H9 (cell line): Measurements from ENCODE around the gene TFF2. TPM values are rescaled to one million over a fixed set of nuclear protein-coding genes. Genes with fewer than 3 reads are reported as not detected.

Experiments used
- DNase-seq: peaks from one replicate; pipeline ENCODE4 v3.0.0-alpha.2; 2017
- H2AFZ ChIP-seq: one replicate; pipeline ENCODE4 v1.6.1; 2013; ENCODE audit warnings: mild to moderate bottlenecking, low read length, control low read depth, moderate library complexity
- H2AK5ac ChIP-seq: 2 replicates; pipeline ENCODE4 v1.6.1; 2013; ENCODE audit warnings: low read length, control low read depth, mixed read lengths; ENCODE audit not compliant: insufficient read length
- H2BK120ac ChIP-seq: one replicate; pipeline ENCODE4 v1.6.1; 2013; ENCODE audit warnings: low read depth, mild to moderate bottlenecking, low read length, control low read depth, inconsistent platforms; ENCODE audit not compliant: poor library complexity, severe bottlenecking
- H2BK12ac ChIP-seq: 2 replicates; pipeline ENCODE4 v1.6.1; 2013; ENCODE audit warnings: low read length, control low read depth, mixed read lengths, low read depth; ENCODE audit not compliant: insufficient read length
- H2BK15ac ChIP-seq: 2 replicates; pipeline ENCODE4 v1.6.1; 2013; ENCODE audit warnings: low read depth, low read length, control low read depth
- H2BK20ac ChIP-seq: one replicate; pipeline ENCODE4 v1.6.1; 2013; ENCODE audit warnings: low read depth, mild to moderate bottlenecking, low read length, control low read depth, inconsistent platforms; ENCODE audit not compliant: poor library complexity, severe bottlenecking
- H2BK5ac ChIP-seq: 2 replicates; pipeline ENCODE4 v1.6.1; 2013; ENCODE audit warnings: low read length, control low read depth, mixed read lengths; ENCODE audit not compliant: insufficient read length
- H3K14ac ChIP-seq: 2 replicates; pipeline ENCODE4 v1.6.1; 2013; ENCODE audit warnings: low read length, control low read depth; ENCODE audit not compliant: insufficient read depth
- H3K18ac ChIP-seq: 2 replicates; pipeline ENCODE4 v1.6.1; 2013; ENCODE audit warnings: low read depth, mild to moderate bottlenecking, mixed read lengths, low read length, control low read depth; ENCODE audit not compliant: insufficient read length
- H3K23ac ChIP-seq: 2 replicates; pipeline ENCODE4 v1.6.1; 2013; ENCODE audit warnings: low read length, control low read depth, mixed read lengths, low read depth; ENCODE audit not compliant: insufficient read length
- H3K23me2 ChIP-seq: 2 replicates; pipeline ENCODE4 v1.6.1; 2013; ENCODE audit warnings: low read depth, mild to moderate bottlenecking, mixed read lengths, low read length, control low read depth; ENCODE audit not compliant: insufficient read length, poor library complexity, severe bottlenecking
- H3K27ac ChIP-seq: 2 replicates; pipeline ENCODE4 v1.5.1; 2013; ENCODE audit warnings: low read length, control low read depth, mixed read lengths, low read depth; ENCODE audit not compliant: insufficient read length
- H3K27me3 ChIP-seq: 2 replicates; pipeline ENCODE4 v1.6.1; 2013; ENCODE audit warnings: low read length, control low read depth, inconsistent platforms; ENCODE audit not compliant: insufficient read depth
- H3K4ac ChIP-seq: 2 replicates; pipeline ENCODE4 v1.6.1; 2013; ENCODE audit warnings: low read depth, mild to moderate bottlenecking, control low read depth, inconsistent platforms, low read length, moderate library complexity
- H3K4me1 ChIP-seq: 2 replicates; pipeline ENCODE4 v1.6.1; 2013; ENCODE audit warnings: low read length, control low read depth, inconsistent platforms; ENCODE audit not compliant: insufficient read depth
- H3K4me2 ChIP-seq: 2 replicates; pipeline ENCODE4 v1.6.1; 2013; ENCODE audit warnings: low read length, control low read depth, mixed read lengths; ENCODE audit not compliant: insufficient read length, insufficient read depth
- H3K56ac ChIP-seq: 2 replicates; pipeline ENCODE4 v1.6.1; 2013; ENCODE audit warnings: low read depth, mild to moderate bottlenecking, mixed read lengths, low read length, control low read depth; ENCODE audit not compliant: insufficient read length
- H3K79me1 ChIP-seq: 2 replicates; pipeline ENCODE4 v1.6.1; 2013; ENCODE audit warnings: low read depth, mild to moderate bottlenecking, moderate library complexity, low read length, control low read depth, inconsistent platforms; ENCODE audit not compliant: insufficient read depth, poor library complexity, severe bottlenecking
- H3K79me2 ChIP-seq: 2 replicates; pipeline ENCODE4 v1.6.1; 2013; ENCODE audit warnings: low read length, control low read depth, inconsistent platforms; ENCODE audit not compliant: insufficient read depth
- H3K9ac ChIP-seq: 2 replicates; pipeline ENCODE4 v1.6.1; 2013; ENCODE audit warnings: low read length, control low read depth, mixed read lengths; ENCODE audit not compliant: insufficient read length; ENCODE audit errors: extremely low read depth
- H3K9me3 ChIP-seq: one replicate; pipeline ENCODE4 v1.6.1; 2013; ENCODE audit warnings: low read depth, low read length, inconsistent platforms; ENCODE audit not compliant: control insufficient read depth
- H3T11ph ChIP-seq: one replicate; pipeline ENCODE4 v1.6.1; 2013; ENCODE audit warnings: mild to moderate bottlenecking, low read length, control low read depth, inconsistent platforms
- H4K20me1 ChIP-seq: one replicate; pipeline ENCODE4 v1.6.1; 2013; ENCODE audit not compliant: control insufficient read depth, insufficient read length, insufficient read depth
- H4K5ac ChIP-seq: 2 replicates; pipeline ENCODE4 v1.6.1; 2013; ENCODE audit warnings: low read depth, mild to moderate bottlenecking, mixed read lengths, low read length, control low read depth; ENCODE audit not compliant: insufficient read length
- H4K8ac ChIP-seq: replicated peaks from 2 replicates; pipeline ENCODE4 v1.6.1; 2013; ENCODE audit warnings: low read length, control low read depth, mixed read lengths, low read depth; ENCODE audit not compliant: insufficient read length
- H4K91ac ChIP-seq: 2 replicates; pipeline ENCODE4 v1.6.1; 2013; ENCODE audit warnings: low read depth, mild to moderate bottlenecking, moderate library complexity, mixed read lengths, low read length, control low read depth; ENCODE audit not compliant: insufficient read length
- H3K27ac Mint-ChIP-seq, 3 experiments: 2 replicates in 2 of 3; 3 replicates in 1 of 3; pipeline ENCODE4 v1.8.0; 2020 to 2021; ENCODE audit warnings: mixed read lengths in 3 of 3, mild to moderate bottlenecking in 1 of 3, moderate library complexity in 1 of 3
- H3K27me3 Mint-ChIP-seq: 2 replicates; pipeline ENCODE4 v1.8.0; 2021; ENCODE audit warnings: low read depth, mild to moderate bottlenecking, moderate library complexity, mixed read lengths
- H3K36me3 Mint-ChIP-seq, 3 experiments: 2 replicates in 2 of 3; 3 replicates in 1 of 3; pipeline ENCODE4 v1.8.0; 2020 to 2021; ENCODE audit warnings: low read depth in 3 of 3, mixed read lengths in 3 of 3; ENCODE audit not compliant: insufficient read depth in 1 of 3
- H3K4me1 Mint-ChIP-seq, 2 experiments: 2 replicates each; pipeline ENCODE4 v1.8.0; 2020; ENCODE audit warnings: mixed read lengths in 2 of 2
- H3K4me3 Mint-ChIP-seq, 2 experiments: 2 replicates in 1 of 2; 3 replicates in 1 of 2; pipeline ENCODE4 v1.8.0; 2020 to 2021; ENCODE audit warnings: mild to moderate bottlenecking in 2 of 2, mixed read lengths in 2 of 2, moderate library complexity in 1 of 2
- H3K9me3 Mint-ChIP-seq, 2 experiments: 2 replicates in 1 of 2; 3 replicates in 1 of 2; pipeline ENCODE4 v1.8.0; 2020; ENCODE audit warnings: mild to moderate bottlenecking in 2 of 2, mixed read lengths in 2 of 2, moderate library complexity in 1 of 2
- WGBS: extraction: QIAGEN DNeasy Blood & Tissue Kit; methylation state at CpG from one replicate; pipeline ENCODE4 v1.1.7; 2013; ENCODE audit warnings: missing lambda C conversion rate, low lambda C conversion rate, mixed read lengths; ENCODE audit not compliant: insufficient read length; ENCODE audit errors: extremely low coverage; 5-methylcytosine and 5-hydroxymethylcytosine counted together
- total RNA-seq: library from RNA; stranded (reverse); gene quantifications from 2 replicates; pipeline ENCODE4 v1.2.1, GENCODE V29; 2021
- TF ChIP-seq, protein P1 (sequence below): fragments of 200-600 bp; sonication (generic); conservative IDR thresholded peaks from 3 replicates; pipeline ENCODE4 v1.8.0; 2021; ENCODE audit warnings: antibody characterized with exemption, mild to moderate bottlenecking

TFF2 gene
- total RNA-seq, 1 experiment from 2014 or later = not detected

DNA sequence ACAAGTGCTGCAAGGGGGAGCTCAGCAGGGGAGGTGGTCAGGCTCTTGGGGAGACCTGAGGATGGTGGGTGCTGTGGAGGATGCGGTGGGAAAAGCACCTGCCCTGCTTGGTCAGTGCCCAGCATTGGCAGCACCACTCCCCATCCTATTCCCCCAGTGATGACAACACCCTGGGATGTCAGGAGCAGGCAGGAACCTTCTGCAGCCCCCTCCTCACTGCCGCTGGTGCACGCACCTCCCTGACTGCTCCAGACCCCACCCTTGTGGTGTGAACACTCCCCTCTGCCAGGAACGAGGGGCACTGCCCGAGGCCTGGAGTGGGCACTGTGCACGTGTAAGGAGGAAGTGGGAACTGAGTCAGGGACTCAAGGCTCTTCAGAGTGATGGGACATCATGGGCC lies 32.5 kb upstream of the TFF2 start:
- no peaks in the 10 kb centered on the region for H3K79me1 ChIP-seq
- peaks cover 2% of the 10 kb centered on the region for H4K20me1 ChIP-seq
- no peak overlapping the region for H4K5ac ChIP-seq
- TF ChIP-seq, protein P1, sequence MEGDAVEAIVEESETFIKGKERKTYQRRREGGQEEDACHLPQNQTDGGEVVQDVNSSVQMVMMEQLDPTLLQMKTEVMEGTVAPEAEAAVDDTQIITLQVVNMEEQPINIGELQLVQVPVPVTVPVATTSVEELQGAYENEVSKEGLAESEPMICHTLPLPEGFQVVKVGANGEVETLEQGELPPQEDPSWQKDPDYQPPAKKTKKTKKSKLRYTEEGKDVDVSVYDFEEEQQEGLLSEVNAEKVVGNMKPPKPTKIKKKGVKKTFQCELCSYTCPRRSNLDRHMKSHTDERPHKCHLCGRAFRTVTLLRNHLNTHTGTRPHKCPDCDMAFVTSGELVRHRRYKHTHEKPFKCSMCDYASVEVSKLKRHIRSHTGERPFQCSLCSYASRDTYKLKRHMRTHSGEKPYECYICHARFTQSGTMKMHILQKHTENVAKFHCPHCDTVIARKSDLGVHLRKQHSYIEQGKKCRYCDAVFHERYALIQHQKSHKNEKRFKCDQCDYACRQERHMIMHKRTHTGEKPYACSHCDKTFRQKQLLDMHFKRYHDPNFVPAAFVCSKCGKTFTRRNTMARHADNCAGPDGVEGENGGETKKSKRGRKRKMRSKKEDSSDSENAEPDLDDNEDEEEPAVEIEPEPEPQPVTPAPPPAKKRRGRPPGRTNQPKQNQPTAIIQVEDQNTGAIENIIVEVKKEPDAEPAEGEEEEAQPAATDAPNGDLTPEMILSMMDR = no peak
- H2BK20ac ChIP-seq = no peak overlapping the region
- H2AFZ ChIP-seq = no peak overlapping the region
- no peak overlapping the region for H4K91ac ChIP-seq
- H3K18ac ChIP-seq = no peak overlapping the region
- peaks cover 11% of the 10 kb centered on the region for H3K27me3 Mint-ChIP-seq
- no peak overlapping the region for H3K4ac ChIP-seq
- no peak overlapping the region for H2BK120ac ChIP-seq
- H3K4me3 Mint-ChIP-seq = no peak overlapping the region
- no peaks in the 10 kb centered on the region for H3K27me3 ChIP-seq
- no peak overlapping the region for H3K4me2 ChIP-seq
- H3T11ph ChIP-seq = no peak overlapping the region
- H4K8ac ChIP-seq = no peak overlapping the region
- H3K23ac ChIP-seq = no peak overlapping the region
- no peaks in the 10 kb centered on the region for H3K23me2 ChIP-seq
- WGBS = no CpG with 5 or more reads among the region's 6 CpGs
- H2BK5ac ChIP-seq = no peak overlapping the region
- H3K9me3 ChIP-seq = no peaks in the 10 kb centered on the region
- H2BK15ac ChIP-seq = no peak overlapping the region
- DNase-seq = no peak
- no peak overlapping the region for H3K27ac Mint-ChIP-seq
- H2AK5ac ChIP-seq = no peak overlapping the region
- H3K4me1 ChIP-seq = no peaks in the 10 kb centered on the region
- H3K27ac ChIP-seq = no peak overlapping the region
- peaks cover 20 to 21% of the 10 kb centered on the region in 2 experiments for H3K4me1 Mint-ChIP-seq
- no peak overlapping the region for H3K14ac ChIP-seq
- H3K9me3 Mint-ChIP-seq = peaks cover 6 to 14% of the 10 kb centered on the region in 2 experiments
- no peak overlapping the region for H3K56ac ChIP-seq
- no peak overlapping the region for H2BK12ac ChIP-seq
- peaks cover 0 to 11% (median 0%) of the 10 kb centered on the region in 3 experiments; a peak in 3 of 7 replicates for H3K36me3 Mint-ChIP-seq
- H3K79me2 ChIP-seq = no peaks in the 10 kb centered on the region
- no peak overlapping the region for H3K9ac ChIP-seq
